H1 (cell line): ENCODE data around the gene BSN.
A peak's percentile ranks its signal among the peaks of the same experiment; 100 is the strongest.

ENCODE experiments used
- ATF2 ChIP-seq: IDR thresholded peaks from 2 replicates; pipeline ENCODE4 v1.6.1; 2012; ENCODE audit warnings: low read length, inconsistent platforms
- CTCF ChIP-seq, 3 experiments: IDR thresholded peaks; 1 replicate in 2 of 3; 2 replicates in 1 of 3; pipeline versions ENCODE4 v1.5.1 to v1.6.1; 2011; ENCODE audit warnings: low read length in 3 of 3, mild to moderate bottlenecking in 3 of 3, inconsistent platforms in 2 of 3, low read depth in 1 of 3, moderate library complexity in 1 of 3; ENCODE audit not compliant: insufficient read depth in 1 of 3; ENCODE audit errors: control extremely low read depth in 1 of 3
- POLR2A ChIP-seq, 2 experiments: IDR thresholded peaks; 1 replicate in 1 of 2; 2 replicates in 1 of 2; pipeline ENCODE4 v1.6.1; 2011; ENCODE audit warnings: low read depth in 2 of 2, low read length in 2 of 2, mild to moderate bottlenecking in 2 of 2; ENCODE audit errors: control extremely low read depth in 1 of 2
- POLR2AphosphoS5 ChIP-seq: IDR thresholded peaks from 2 replicates; pipeline ENCODE4 v1.6.1; 2011; ENCODE audit warnings: low read depth, low read length
- SP1 ChIP-seq: IDR thresholded peaks from 2 replicates; pipeline ENCODE4 v1.6.1; 2011; ENCODE audit warnings: low read depth, low read length
- TAF1 ChIP-seq: IDR thresholded peaks from 2 replicates; pipeline ENCODE4 v1.6.1; 2011; ENCODE audit warnings: mild to moderate bottlenecking, low read depth, low read length
- TBP ChIP-seq: IDR thresholded peaks from 2 replicates; pipeline ENCODE4 v1.6.1; 2011; ENCODE audit warnings: low read depth, low read length, improper control_type of control experiment

DNA sequence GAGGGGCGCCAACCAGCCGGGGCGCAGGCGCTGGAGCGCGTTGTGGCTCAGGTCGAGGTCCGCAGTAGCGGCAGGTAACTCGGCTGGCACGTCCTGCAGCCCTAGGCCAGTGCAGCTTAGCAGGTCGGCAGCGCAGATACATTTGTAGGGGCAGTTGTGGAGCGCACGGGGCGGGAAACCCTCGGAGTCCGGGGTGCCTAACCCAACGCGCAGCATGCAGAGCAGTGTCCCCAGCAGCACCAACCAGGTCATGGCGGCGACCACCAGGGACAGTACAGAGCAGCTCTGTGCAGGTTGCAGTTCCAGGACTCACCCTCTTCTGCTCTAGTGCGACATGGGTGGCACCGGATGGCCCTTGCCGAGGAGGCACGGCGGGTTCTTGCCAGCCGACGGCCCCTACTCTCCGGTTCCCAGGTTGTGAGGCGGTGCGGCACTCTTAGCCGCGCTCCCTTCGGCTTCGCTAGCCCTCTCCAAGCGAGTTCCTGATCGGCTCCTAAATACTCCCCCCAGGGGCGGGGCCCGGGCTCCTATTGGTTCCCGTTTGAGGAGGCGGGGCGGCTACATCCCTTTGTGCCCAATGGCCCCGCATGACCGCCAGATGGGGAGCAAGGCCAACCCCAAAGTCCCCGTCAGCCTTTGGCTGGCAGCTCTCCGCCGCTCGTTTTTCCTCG is 165.1 kb downstream of the BSN start, which contains the start of gene AMIGO3:
- peak in 1 of 2 experiments; percentile 95; a peak in 2 of 3 replicates for TF ChIP-seq POLR2A (IDR thresholded peaks at IDR 0.05; ENCODE audit: control extremely low read depth in 1 of 2, low read depth in 2 of 2, low read length in 2 of 2)
- peak; percentile 87 for TF ChIP-seq POLR2AphosphoS5
- TF ChIP-seq SP1: peak; percentile 80; the same call in 1 of the 2 replicates
- TF ChIP-seq TAF1: peak; percentile 74; the same call in 1 of the 2 replicates
- peak; percentile 87 for TF ChIP-seq TBP
- TF ChIP-seq CTCF (IDR thresholded peaks at IDR 0.05; ENCODE audit: control extremely low read depth in 1 of 3, insufficient read depth in 1 of 3, low read depth in 1 of 3, low read length in 3 of 3): peak in 2 of 3 experiments; percentile 76; a peak in 3 of 4 replicates
- 0 out of 2 replicates have a peak, but pooled peaks have one; percentile 28 for TF ChIP-seq ATF2
